Lower leg skin (tissue), 4 donors: ENCODE measurements around the gene ST6GALNAC3. TPM values are rescaled to one million over a fixed set of nuclear protein-coding genes. Genes with fewer than 3 reads are reported as not detected.

Experiments used
- DNase-seq, 2 donors: peaks; one replicate each; pipeline ENCODE4 v3.0.0-alpha.2; 2019; ENCODE audit warnings: low spot score in 2 of 2
- H3K4me3 ChIP-seq: fragments of 200-600 bp; sonication (generic); 2 replicates; pipeline ENCODE4 v1.5.1; 2017; ENCODE audit warnings: mild to moderate bottlenecking, low read depth; ENCODE audit not compliant: poor library complexity, severe bottlenecking
- CTCF ChIP-seq, 3 donors: fragments of 450-650 bp; IDR thresholded peaks; one replicate each; pipeline ENCODE4 v1.5.1; 2016; ENCODE audit warnings: antibody characterized with exemption in 3 of 3, mild to moderate bottlenecking in 3 of 3, moderate library complexity in 2 of 3
- POLR2A ChIP-seq, 2 donors: fragments of 450-650 bp; IDR thresholded peaks; one replicate each; pipeline ENCODE4 v1.6.1; 2016 to 2017; ENCODE audit warnings: antibody characterized with exemption in 2 of 2, mild to moderate bottlenecking in 1 of 2, moderate library complexity in 1 of 2
- WGBS, 2 donors: methylation state at CpG; one replicate each; pipeline ENCODE4 v1.1.5; 2018; 5-methylcytosine and 5-hydroxymethylcytosine counted together
- intact Hi-C: fragments of 100-400 bp; cut with DNase I; formaldehyde crosslinking; loops from one replicate; pipeline ENCODE4 v1.15.0; 2023; ENCODE audit warnings: low total_unique reads
- total RNA-seq, 4 donors: library from RNA; depleted of rRNA; stranded (reverse); fragments of >200 nt; gene quantifications; one replicate each; pipeline ENCODE4 v1.1.0, GENCODE V29; 2016

The ST6GALNAC3 gene
- total RNA-seq, 4 donors from 2014 or later: 1.5 to 3.8 (median 3.0) TPM

GRCh38 chr1:76267631-76268030 is 193.1 kb downstream of the ST6GALNAC3 start:
- WGBS, 2 donors: 86 to 94% methylated on average over 2 of the region's 2 CpGs
- H3K4me3 ChIP-seq: no peak overlapping the region
- intact Hi-C loops: no loop called here
- no peak for DNase-seq
- TF ChIP-seq CTCF (IDR thresholded peaks at IDR 0.05) (no peak), POLR2A (IDR thresholded peaks at IDR 0.05) (no peak)

GRCh38 chr1:76268341-76268740 is 193.8 kb downstream of the ST6GALNAC3 start:
- intact Hi-C loops: no loop called here
- WGBS, 2 donors: 18 to 36% methylated on average over 2 of the region's 2 CpGs
- H3K4me3 ChIP-seq: no peak overlapping the region
- no peak for TF ChIP-seq CTCF (IDR thresholded peaks at IDR 0.05)
- TF ChIP-seq POLR2A (IDR thresholded peaks at IDR 0.05): no peak
- DNase-seq: no peak

GRCh38 chr1:76269155-76269554 is 194.6 kb downstream of the ST6GALNAC3 start:
- no peak overlapping the region for H3K4me3 ChIP-seq
- intact Hi-C loops: no loop called here
- TF ChIP-seq CTCF (IDR thresholded peaks at IDR 0.05): no peak
- WGBS, 2 donors: 31 to 34% methylated on average over 2 of the region's 2 CpGs
- no peak for DNase-seq

- intact Hi-C loops: no loop called here
- WGBS, 2 donors: 96 to 100% methylated on average over 1 of the region's 1 CpG
- no peak overlapping the region for H3K4me3 ChIP-seq
- DNase-seq: no peak
- TF ChIP-seq CTCF (IDR thresholded peaks at IDR 0.05): no peak
- TF ChIP-seq POLR2A (IDR thresholded peaks at IDR 0.05): no peak
Observed at GRCh38 chr1:76274302-76274701, 199.8 kb downstream of the ST6GALNAC3 start.

GRCh38 chr1:76274718-76275117 is 200.2 kb downstream of the ST6GALNAC3 start:
- no peak overlapping the region for H3K4me3 ChIP-seq
- DNase-seq: no peak
- intact Hi-C loops: no loop called here
- TF ChIP-seq CTCF (IDR thresholded peaks at IDR 0.05) (no peak), POLR2A (IDR thresholded peaks at IDR 0.05) (no peak)
- WGBS, 2 donors: 68 to 76% methylated on average over 3 of the region's 3 CpGs

- DNase-seq: no peak
- no peak for TF ChIP-seq CTCF (IDR thresholded peaks at IDR 0.05)
- no peak for TF ChIP-seq POLR2A (IDR thresholded peaks at IDR 0.05)
- intact Hi-C loops: no loop called here
- no peak overlapping the region for H3K4me3 ChIP-seq
- 79 to 90% methylated on average over 7 of the region's 7 CpGs for WGBS, 2 donors
Observed at GRCh38 chr1:76278711-76279100, 204.2 kb downstream of the ST6GALNAC3 start.
